GM12878 (cell line): ENCODE results near the gene NPC2. TPM values are rescaled to one million over a fixed set of nuclear protein-coding genes. Genes with fewer than 3 reads are reported as not detected.
A peak's percentile ranks its signal among the peaks of the same experiment; 100 is the strongest.

Experiments used
- ATAC-seq: fragments of 200-7000 bp; cut with Tn5 transposase; 3 replicates; pipeline ENCODE4 v1.9.1; 2020; ENCODE audit warnings: mild to moderate bottlenecking, moderate library complexity
- BruUV-seq: library from RNA; stranded (reverse); fragments of 400-500 nt; replicated peaks from 2 replicates; lab custom pipeline; 2021; lab: Mats Ljungman, UMichigan
- CTCF ChIA-PET: fragments of 300-600 bp; sonication (Branson Sonifier 250); formaldehyde crosslinking; extraction: SDS; loops from one replicate; lab custom pipeline; 2021; ENCODE audit warnings: inconsistent platforms; lab: Yijun Ruan, JAX
- POLR2A ChIA-PET: fragments of 350-600 bp; formaldehyde crosslinking; extraction: SDS; loops from one replicate; lab custom pipeline; 2021; ENCODE audit warnings: inconsistent platforms; lab: Charles Lee
- RAD21 ChIA-PET: fragments of 300-600 bp; sonication (Branson Sonifier 250); formaldehyde crosslinking; loops from one replicate; lab custom pipeline; 2023; ENCODE audit warnings: antibody characterized with exemption; ENCODE audit not compliant: unreplicated experiment; lab: Charles Lee
- SMC1A ChIA-PET: fragments of 300-600 bp; sonication (Branson Sonifier 250); formaldehyde crosslinking; loops from one replicate; lab custom pipeline; 2023; ENCODE audit not compliant: unreplicated experiment, uncharacterized antibody; lab: Charles Lee
- DNase-seq: peaks from one replicate; pipeline ENCODE4 v3.0.0-alpha.2; 2011; ENCODE audit warnings: low read depth, low spot score
- FAIRE-seq: peaks from 3 replicates; lab custom pipeline; 2011; peaks lifted over from hg19 to GRCh38; lab: Jason Lieb, UNC
- H2AFZ ChIP-seq: 2 replicates; pipeline ENCODE4 v1.6.0; 2011; ENCODE audit warnings: low read depth, low read length, control low read depth; ENCODE audit not compliant: control insufficient read depth
- H3K27ac ChIP-seq: 2 replicates; pipeline ENCODE4 v1.5.1; 2011; ENCODE audit warnings: control low read depth; ENCODE audit not compliant: control insufficient read depth, insufficient read depth
- H3K27me3 ChIP-seq, 2 experiments: replicated peaks in 1 of 2; 2 replicates each; pipeline versions ENCODE4 v1.6.0 to v1.6.1; 2011; ENCODE audit warnings: low read length in 1 of 2; ENCODE audit not compliant: control insufficient read depth in 2 of 2, insufficient read depth in 2 of 2
- H3K36me3 ChIP-seq, 2 experiments: 2 replicates each; pipeline ENCODE4 v1.5.1; 2011; ENCODE audit warnings: low read length in 1 of 2; ENCODE audit not compliant: control insufficient read depth in 2 of 2, insufficient read depth in 2 of 2
- H3K4me1 ChIP-seq: 2 replicates; pipeline ENCODE4 v1.6.1; 2011; ENCODE audit warnings: mild to moderate bottlenecking, low read length, moderate library complexity, mixed read lengths; ENCODE audit not compliant: control insufficient read depth, insufficient read depth
- H3K4me2 ChIP-seq: 2 replicates; pipeline ENCODE4 v1.6.0; 2011; ENCODE audit warnings: control low read depth; ENCODE audit not compliant: control insufficient read depth, insufficient read depth
- H3K4me3 ChIP-seq: fragments of 200-600 bp; sonication (generic); 2 replicates; pipeline ENCODE4 v1.5.1; 2016
- H3K79me2 ChIP-seq: 2 replicates; pipeline ENCODE4 v1.6.0; 2011; ENCODE audit warnings: low read length; ENCODE audit not compliant: control insufficient read depth, insufficient read depth
- H3K9ac ChIP-seq: 2 replicates; pipeline ENCODE4 v1.8.0; 2011; ENCODE audit warnings: low read length, control low read depth, mixed read lengths; ENCODE audit not compliant: control insufficient read depth, insufficient read depth
- H3K9me3 ChIP-seq: replicated peaks from 3 replicates; pipeline ENCODE4 v1.5.1; 2011; ENCODE audit warnings: mild to moderate bottlenecking, low read length; ENCODE audit not compliant: control insufficient read depth, insufficient read depth
- H4K20me1 ChIP-seq: 2 replicates; pipeline ENCODE4 v1.6.0; 2011; ENCODE audit not compliant: control insufficient read depth, insufficient read depth
- ATF7 ChIP-seq: fragments of 450-650 bp; IDR thresholded peaks from 2 replicates; pipeline ENCODE4 v1.6.1; 2016; ENCODE audit warnings: low read depth, mild to moderate bottlenecking
- CHD1 ChIP-seq: IDR thresholded peaks from 2 replicates; pipeline ENCODE4 v1.6.1; 2012; ENCODE audit warnings: low read depth, low read length, improper control_type of control experiment
- CTCF ChIP-seq, 3 experiments: IDR thresholded peaks in 2 of 3; conservative IDR thresholded peaks in 1 of 3; 2 replicates each; pipeline ENCODE4 v1.5.1; 2011; ENCODE audit warnings: low read depth in 3 of 3, low read length in 3 of 3, mild to moderate bottlenecking in 3 of 3, control low read depth in 2 of 3, moderate library complexity in 2 of 3, inconsistent platforms in 1 of 3, mixed read lengths in 1 of 3; ENCODE audit not compliant: control insufficient read depth in 2 of 3, insufficient read depth in 1 of 3; ENCODE audit errors: extremely low read depth in 1 of 3
- E2F8 ChIP-seq: fragments of 450-650 bp; IDR thresholded peaks from 2 replicates; pipeline ENCODE4 v1.6.1; 2018; ENCODE audit warnings: mild to moderate bottlenecking, low read depth, moderate library complexity; ENCODE audit not compliant: partially characterized antibody
- ELK1 ChIP-seq: IDR thresholded peaks from 2 replicates; pipeline ENCODE4 v1.6.1; 2012; ENCODE audit warnings: low read depth, low read length, improper control_type of control experiment
- POLR2A ChIP-seq: IDR thresholded peaks from 2 replicates; pipeline ENCODE4 v1.6.1; 2011; ENCODE audit warnings: low read depth, mild to moderate bottlenecking, low read length
- RAD21 ChIP-seq: IDR thresholded peaks from 2 replicates; pipeline ENCODE4 v1.6.1; 2011; ENCODE audit warnings: mild to moderate bottlenecking, low read depth, low read length, moderate library complexity; ENCODE audit not compliant: insufficient read depth
- WRNIP1 ChIP-seq: IDR thresholded peaks from 2 replicates; pipeline ENCODE4 v1.6.1; 2011; ENCODE audit warnings: low read depth, low read length, improper control_type of control experiment, borderline replicate concordance
- WGBS: methylation state at CpG from one replicate; pipeline ENCODE4 v1.1.6; 2016; ENCODE audit warnings: low lambda C conversion rate; ENCODE audit not compliant: insufficient replicate concordance, insufficient coverage; ENCODE audit errors: missing lambda C conversion rate; 5-methylcytosine and 5-hydroxymethylcytosine counted together
- in situ Hi-C: fragments of 300-500 bp; cut with MboI; formaldehyde crosslinking; loops from 9 replicates; pipeline ENCODE4 v1.14.3; 2018; ENCODE audit warnings: mixed read lengths
- intact Hi-C: fragments of 100-400 bp; cut with micrococcal nuclease; formaldehyde crosslinking; loops from one replicate; pipeline ENCODE4 v1.14.2; 2022; ENCODE audit not compliant: unreplicated experiment
- polyA plus RNA-seq, 11 experiments: library from polyadenylated mRNA; depleted of rRNA in 4 of 11; unstranded in 6 of 11; stranded (reverse) in 5 of 11; fragments of >200 nt; fragmentation: Nextera tagmentation in 4 of 11; fragmentation: Illumina TruSeq in 1 of 11; extraction: Ambion mirVana in 4 of 11; extraction: Trizol in 1 of 11; gene quantifications; 1 replicate in 1 of 11; 2 replicates in 10 of 11; pipeline versions ENCODE4 v1.2.1 to v1.2.3, GENCODE V29; 2011 to 2016; ENCODE audit warnings: inconsistent platforms in 2 of 11, missing spikeins in 2 of 11, low read depth in 1 of 11
- total RNA-seq, 4 experiments: library from RNA; depleted of rRNA in 3 of 4; stranded (reverse); fragments of >200 nt in 3 of 4; fragmentation: Illumina TruSeq in 1 of 4; extraction: Trizol in 1 of 4; gene quantifications; 2 replicates each; pipeline versions ENCODE4 v1.2.1 to v1.2.3, GENCODE V29; 2013 to 2021

Gene NPC2
- total and polyA plus RNA-seq, 10 of the 15 experiments (the other 5 are each of a cell fraction or from before 2014, with no cell fraction given) = 29.5 to 109 (median 59.1) TPM

- Histone ChIP-seq H3K9ac (no peak overlapping the region), H3K9me3 (no peaks in the 10 kb centered on the region), H3K27ac (no peak overlapping the region), H3K4me3 (no peak overlapping the region), H3K4me1 (no peaks in the 10 kb centered on the region), H3K79me2 (no peaks in the 10 kb centered on the region), H3K36me3 (no peaks in the 10 kb centered on the region), H2AFZ (no peak overlapping the region), H3K4me2 (no peak overlapping the region), H3K27me3 (no peaks in the 10 kb centered on the region; a peak in 1 of 4 replicates), H4K20me1 (no peaks in the 10 kb centered on the region)
- no peak for TF ChIP-seq CHD1
- peak; percentile 23; the same call in 1 of the 2 replicates for TF ChIP-seq RAD21
- peak; percentile 13 to 31 (median 26); a peak in 3 of 6 replicates for TF ChIP-seq CTCF (IDR thresholded peaks at IDR 0.05 in 2 of 3, conservative IDR thresholded peaks at IDR 0.05 in 1 of 3; ENCODE audit: control insufficient read depth in 2 of 3, extremely low read depth in 1 of 3, insufficient read depth in 1 of 3, low read depth in 3 of 3, low read length in 3 of 3)
- TF ChIP-seq WRNIP1 = no peak
- TF ChIP-seq ELK1 = no peak
- TF ChIP-seq ATF7 = no peak
- TF ChIP-seq POLR2A = no peak
- TF ChIP-seq E2F8 = no peak
- WGBS = 79% methylated on average over 16 of the region's 16 CpGs
- BruUV-seq = no TSS peak
- DNase-seq (no peak), FAIRE-seq (no peak), ATAC-seq (peak; percentile 29; the same call in 2 of the 3 replicates)
- in situ Hi-C loops (no loop called here), intact Hi-C loops (no loop called here)
- SMC1A ChIA-PET = no interaction called here
- RAD21 ChIA-PET = no interaction called here
- POLR2A ChIA-PET = no interaction called here
- CTCF ChIA-PET = no interaction called here
Measured at GRCh38 chr14:74501135-74501614, 8.1 kb upstream of the NPC2 start.
